GM21529 (cell line): ENCODE results near the gene NR4A1.

ENCODE experiments used
- ATAC-seq: cut with Tn5 transposase; IDR thresholded peaks from one replicate; pipeline ENCODE4 v1.9.1; 2021; ENCODE audit not compliant: unreplicated experiment

The NR4A1 gene

GRCh38 chr12:52050758-52051541, at the start of gene NR4A1:
Gene NR4A1, plus strand, starts transcription at chr12:52051442. Its CDS starts 2,887 bp downstream, at chr12:52054329.
- peak; percentile 81 for ATAC-seq

- no peak for ATAC-seq
These were observed 48.2 kb upstream of the NR4A1 start for GRCh38 chr12:52003016-52003550.

GRCh38 chr12:52003591-52003990, 47.7 kb upstream of the NR4A1 start:
- no peak for ATAC-seq

DNA sequence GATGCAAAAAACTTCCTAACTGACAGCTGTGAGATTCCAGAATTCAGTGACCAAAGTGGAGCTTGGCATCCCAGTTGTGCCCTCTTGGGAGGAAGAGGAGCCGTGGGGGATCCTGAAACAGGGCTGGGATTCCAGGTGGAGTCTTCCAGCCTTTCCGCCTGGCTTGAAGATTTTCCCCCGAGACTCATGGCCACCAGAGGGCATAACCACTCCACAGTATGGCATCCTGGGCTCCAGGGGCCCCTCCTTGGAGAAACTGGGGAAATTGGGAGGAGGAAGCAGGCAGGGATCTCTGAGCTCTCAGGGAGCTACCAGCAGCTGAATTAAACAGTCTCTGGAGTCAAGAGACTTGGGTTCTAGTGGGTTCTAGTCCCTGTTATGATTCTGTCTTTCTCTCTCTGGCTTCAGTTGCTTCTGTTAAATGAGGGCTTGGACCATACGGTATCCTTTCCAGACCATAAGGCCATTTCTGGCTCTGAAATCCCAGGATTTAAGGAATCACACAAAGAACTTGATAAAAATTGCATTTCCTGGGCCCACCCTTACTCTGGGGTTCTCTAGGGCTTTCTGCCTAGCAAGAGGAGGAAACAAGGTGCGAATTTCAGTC, 47.1 kb upstream of the NR4A1 start:
- ATAC-seq = no peak

DNA sequence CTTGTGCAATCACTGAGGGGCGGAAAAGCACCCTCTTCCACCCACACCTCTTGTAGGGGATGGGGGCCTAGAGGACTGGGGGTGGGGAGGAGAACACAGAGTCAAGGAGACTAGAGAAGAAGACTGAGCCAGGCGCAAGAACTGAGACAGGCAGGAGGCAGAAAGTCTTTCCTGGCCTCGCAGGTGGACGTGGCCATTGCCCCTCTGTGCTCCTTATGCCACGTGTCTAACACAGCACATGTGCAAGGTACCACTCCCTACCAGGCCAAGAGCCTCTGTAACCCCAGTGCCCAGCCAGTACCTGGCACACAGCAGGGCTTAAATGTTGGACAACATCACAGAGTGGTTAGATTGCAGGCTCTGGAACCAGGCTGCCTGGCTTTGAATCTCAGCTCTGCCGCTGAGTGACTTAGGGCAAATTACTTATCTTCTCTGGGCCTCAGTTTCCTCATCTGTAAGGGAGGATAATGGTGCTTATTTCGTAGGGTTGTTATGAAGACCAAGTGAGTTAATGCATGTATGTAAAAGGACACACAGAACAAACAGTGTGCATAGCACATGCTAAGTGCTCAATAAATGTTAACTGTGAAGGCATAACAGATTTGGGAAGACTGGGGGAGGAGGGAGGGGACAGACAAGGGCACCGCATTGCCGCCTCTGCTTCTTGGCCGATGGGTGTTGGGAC, 45.9 kb upstream of the NR4A1 start:
- ATAC-seq = no peak

GRCh38 chr12:52005903-52006703, 45.1 kb upstream of the NR4A1 start:
- ATAC-seq = peak; percentile 84

DNA sequence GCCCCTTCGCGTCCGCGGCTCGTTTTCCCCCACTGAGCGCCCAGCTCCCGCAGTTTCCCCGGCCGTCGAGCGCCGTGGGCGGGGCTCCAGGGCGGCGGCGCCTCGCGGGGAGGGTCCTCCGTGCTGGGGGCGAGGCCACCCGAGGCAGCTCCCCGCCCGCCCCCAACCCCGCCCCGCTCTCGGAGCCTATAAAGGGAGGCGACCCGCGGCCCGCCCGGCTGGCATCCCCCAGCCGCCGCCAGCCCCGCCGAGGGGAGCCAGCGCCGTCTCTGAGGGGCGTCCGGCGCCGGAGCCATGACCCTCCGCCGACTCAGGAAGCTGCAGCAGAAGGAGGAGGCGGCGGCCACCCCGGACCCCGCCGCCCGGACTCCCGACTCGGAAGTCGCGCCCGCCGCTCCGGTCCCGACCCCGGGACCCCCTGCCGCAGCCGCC, 44.5 kb upstream of the NR4A1 start, which contains the start of gene TAMALIN:
TSS of gene TAMALIN (plus strand) at position 221 of the 432 bp plus-strand sequence. CDS start at position 295, 74 bp downstream.
- ATAC-seq = no peak

DNA sequence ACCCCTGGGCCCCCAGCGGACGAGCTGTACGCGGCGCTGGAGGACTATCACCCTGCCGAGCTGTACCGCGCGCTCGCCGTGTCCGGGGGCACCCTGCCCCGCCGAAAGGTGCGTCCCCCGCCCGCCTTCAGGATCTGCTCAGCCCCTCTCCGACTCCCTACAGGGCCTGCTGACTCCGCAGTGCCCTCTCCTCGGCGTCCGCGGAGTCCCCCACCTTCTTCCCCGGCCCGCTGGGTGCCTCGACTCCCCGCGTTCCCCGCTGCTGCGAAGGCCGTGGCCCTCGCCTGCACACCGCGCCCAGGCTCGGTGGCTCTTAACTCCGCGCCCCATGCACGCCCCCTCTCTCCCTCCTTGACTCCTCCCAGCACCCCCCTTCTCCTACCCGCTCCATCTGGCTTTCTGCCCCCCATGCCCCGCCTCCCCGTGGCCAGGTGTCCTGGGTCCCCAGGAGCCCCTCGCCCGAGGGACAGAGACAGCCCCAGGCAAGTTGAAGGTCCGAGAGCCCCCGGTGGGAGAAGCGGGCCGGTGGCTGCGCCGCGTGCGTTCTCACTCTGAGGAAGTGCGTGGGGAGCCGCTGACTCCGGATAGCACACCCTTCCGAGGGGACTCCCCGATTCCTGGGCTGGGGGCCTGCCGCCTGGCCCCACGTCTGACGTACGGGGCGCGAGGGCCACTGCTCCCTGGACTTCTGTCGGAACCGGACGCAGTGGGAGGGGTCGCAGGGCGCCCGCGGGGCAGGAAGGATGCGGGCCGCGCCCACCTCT, 43.9 kb upstream of the NR4A1 start:
- no peak for ATAC-seq

DNA sequence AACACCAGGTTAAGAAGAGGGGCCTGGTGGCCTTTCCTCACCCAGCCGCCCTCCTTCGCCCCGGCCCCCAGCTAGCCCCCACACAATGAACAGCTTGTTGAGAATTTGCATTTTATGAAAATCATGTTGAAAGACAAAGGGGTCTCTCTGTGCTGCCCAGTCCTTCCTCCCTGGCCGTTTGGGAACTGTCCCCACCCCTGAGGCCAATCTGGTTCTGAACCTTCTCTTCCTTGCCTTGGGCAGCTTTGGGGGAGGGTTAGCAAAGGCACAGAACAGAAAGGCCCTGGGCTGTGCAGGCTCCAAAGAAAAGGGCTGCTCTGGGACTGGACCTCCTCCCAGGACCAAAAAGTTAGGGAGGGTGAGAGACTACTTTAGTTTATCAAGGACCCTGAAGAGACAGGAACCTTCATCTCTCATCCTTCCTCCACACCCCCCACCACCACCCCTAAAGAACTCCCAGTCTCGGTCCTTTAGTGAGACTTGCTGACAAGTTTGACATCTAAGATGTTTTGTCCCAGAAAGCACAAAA, 43.2 kb upstream of the NR4A1 start:
- no peak for ATAC-seq

- no peak for ATAC-seq
These were observed 42.0 kb upstream of the NR4A1 start for GRCh38 chr12:52009081-52009751.

- no peak for ATAC-seq
These were observed 41.1 kb upstream of the NR4A1 start for GRCh38 chr12:52010152-52010622.

DNA sequence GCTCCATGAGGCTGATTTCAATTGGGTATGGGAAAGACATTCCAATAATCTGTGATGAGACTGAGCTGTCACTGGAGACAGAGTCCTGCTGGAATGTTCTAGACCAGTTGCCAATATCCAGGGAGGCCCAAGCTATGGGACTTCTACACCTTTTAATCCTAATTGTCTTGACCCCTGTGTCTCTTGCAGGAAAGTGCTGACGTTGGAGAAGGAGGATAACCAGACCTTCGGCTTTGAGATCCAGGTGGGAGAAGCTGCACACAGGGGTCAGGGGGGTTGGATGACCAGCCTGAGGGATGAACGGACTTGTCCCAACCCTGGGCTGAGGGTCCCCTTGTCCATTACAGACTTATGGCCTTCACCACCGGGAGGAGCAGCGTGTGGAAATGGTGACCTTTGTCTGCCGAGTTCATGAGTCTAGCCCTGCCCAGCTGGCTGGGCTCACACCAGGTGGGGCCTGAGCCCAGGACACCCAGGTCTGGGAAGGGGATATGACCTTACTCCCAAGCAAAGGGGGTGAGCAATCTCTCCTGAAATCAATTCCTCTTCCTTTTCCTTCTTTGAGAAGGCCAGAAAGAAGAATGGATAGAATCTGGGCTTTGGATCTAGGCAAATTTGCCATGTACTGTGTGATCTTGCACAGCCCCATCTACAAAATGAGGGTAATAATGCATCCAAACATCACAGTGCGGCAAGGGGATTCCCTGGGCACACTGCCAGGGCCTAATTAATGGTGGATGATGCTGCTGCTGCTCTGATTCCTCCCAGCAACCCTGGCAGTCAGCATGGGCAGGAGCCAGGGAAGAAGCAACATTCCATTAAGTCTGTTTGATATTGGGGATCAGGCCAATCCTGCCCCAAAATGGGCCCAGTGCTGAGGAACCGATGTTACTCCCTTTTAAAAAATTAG, 40.3 kb upstream of the NR4A1 start:
- no peak for ATAC-seq

DNA sequence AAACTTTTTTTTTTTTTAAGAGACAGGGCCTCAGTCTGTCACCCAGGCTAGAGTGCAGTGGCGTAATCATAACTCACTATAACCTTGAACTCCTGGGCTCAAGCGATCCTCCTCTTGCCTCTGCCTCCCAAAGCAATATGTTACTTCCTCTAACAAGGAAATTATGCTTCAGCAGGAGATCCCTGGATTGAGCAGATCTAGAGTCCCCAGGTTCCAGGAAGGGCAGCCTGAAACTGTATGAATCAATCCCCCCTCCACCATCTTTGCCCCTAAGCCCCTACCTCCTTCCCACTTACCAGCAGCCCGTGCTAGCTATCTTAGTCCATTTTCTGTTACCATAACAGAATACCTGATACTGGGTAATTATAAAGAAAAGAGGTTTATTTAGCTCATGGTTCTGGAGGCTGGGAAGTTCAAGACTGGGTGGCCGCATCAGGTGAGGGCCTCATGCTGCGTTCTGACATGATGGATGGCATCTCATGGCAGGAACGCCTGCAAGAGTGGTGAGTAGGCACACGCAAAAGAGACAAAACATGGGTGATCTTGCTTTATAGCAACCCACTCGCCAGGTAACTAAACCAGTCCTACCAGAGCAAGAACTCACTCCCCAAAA, 39.5 kb upstream of the NR4A1 start:
- ATAC-seq = no peak

DNA sequence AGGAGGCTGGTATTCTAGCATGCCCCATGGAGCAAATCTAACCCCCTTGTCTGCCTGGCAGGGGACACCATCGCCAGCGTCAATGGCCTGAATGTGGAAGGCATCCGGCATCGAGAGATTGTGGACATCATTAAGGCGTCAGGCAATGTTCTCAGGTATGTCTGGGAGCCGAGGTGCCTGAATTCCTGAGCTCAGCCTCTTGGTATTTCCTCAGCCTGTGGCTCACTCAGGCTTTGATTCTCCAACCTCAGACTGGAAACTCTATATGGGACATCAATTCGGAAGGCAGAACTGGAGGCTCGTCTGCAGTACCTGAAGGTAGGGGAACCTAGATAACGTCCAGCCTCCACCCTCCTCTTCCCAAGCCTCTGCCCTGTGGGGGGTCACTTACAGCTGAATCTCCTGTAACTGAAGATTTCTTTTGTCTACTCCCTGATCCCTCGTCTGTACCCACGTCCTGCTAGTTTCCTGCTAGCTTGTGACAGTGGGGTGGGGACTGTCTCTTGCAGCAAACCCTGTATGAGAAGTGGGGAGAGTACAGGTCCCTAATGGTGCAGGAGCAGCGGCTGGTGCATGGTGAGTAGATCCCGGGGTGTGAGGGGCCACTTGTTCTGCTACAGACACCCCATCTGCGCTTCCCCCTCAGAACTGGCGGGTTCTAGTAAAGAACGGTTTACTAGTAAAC, 37.5 kb upstream of the NR4A1 start:
- no peak for ATAC-seq

DNA sequence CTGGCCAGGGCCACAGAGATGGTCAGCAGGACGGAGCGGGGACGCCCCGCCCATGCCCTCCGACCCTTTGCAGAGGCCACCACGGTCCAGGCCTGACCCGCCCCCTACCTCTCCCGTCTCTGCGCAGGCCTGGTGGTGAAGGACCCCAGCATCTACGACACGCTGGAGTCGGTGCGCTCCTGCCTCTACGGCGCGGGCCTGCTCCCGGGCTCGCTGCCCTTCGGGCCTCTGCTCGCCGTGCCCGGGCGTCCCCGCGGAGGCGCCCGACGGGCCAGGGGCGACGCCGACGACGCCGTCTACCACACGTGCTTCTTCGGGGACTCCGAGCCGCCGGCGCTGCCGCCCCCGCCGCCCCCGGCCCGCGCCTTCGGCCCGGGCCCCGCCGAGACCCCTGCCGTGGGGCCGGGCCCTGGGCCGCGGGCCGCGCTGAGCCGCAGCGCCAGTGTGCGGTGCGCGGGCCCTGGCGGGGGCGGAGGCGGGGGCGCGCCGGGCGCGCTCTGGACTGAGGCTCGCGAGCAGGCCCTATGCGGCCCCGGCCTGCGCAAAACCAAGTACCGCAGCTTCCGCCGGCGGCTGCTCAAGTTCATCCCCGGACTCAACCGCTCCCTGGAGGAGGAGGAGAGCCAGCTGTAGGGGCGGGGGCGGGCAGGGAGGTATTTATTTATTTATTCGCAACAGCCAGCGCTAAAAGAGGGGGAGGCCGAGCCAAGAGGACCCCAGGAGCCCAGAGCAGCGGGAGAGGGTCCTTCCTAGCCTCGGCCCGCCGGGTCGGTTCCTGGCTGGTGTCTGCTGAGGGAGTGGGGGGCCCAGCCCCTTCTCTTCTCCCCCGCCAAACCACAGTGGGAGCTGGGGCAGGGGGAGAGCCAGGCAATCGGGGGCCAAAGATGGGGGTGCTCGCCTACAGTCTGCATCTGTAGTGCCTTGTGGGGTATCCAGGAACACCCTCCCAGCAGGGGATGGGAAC, 36.4 kb upstream of the NR4A1 start:
- ATAC-seq = no peak

- no peak for ATAC-seq
These were observed 35.7 kb upstream of the NR4A1 start for GRCh38 chr12:52015532-52016041.
